Lung microvascular endothelial cell (primary cell): ENCODE data around the gene HPCAL4. TPM values are rescaled to one million over a fixed set of nuclear protein-coding genes. Genes with fewer than 3 reads are reported as not detected.

Experiments used
- DNase-seq, 2 donors: peaks; one replicate each; pipeline versions ENCODE4 v3.0.0 to v3.0.0-alpha.2; 2010; ENCODE audit warnings: low read depth in 2 of 2
- total RNA-seq: library from RNA; depleted of rRNA; stranded (reverse); fragments of >200 nt; gene quantifications from 2 replicates; pipeline ENCODE4 v1.2.1, GENCODE V29; 2014

Gene HPCAL4
- total RNA-seq = not detected in 2 replicates

DNA sequence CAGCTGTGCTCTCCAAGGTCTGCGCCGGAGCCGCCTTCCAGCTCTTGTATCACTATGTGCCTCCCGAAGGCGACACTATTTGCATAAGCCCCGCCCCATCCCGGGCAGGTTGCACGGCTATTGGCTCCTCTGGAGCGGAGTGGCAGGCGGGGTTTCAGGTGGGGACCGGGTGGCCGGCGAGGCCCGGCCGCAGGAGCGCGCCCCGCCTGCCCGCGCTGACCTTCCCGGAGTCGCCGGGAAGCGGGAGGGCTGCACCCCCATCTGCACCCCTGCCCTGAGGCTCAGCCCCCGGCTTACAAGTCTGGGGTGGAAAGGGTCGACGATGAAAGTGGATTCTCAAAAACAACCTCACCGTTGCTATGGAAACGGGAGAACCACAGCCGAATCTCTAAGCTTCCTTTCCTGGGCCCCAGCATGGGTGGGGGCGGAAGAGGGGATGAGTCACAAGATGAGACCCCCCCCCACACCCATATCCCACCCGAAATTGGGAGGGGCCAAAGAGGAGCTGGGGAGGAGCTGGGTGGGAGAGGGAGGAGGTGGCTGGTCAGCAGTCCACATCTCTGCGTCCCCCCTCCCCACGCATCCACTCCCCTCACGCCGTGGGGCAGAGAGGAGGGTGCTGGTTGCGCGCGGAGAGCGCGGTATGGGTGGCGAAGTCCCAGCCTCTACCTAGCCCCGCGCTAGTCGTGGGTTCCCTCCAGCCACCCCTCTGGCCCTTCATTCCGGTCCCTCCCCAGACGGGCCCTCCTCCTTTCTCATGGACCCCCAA, at the start of gene HPCAL4:
TSS of gene HPCAL4 (minus strand) at position 51 of the 769 bp plus-strand sequence. CDS start 6,830 bp downstream, outside the sequence.
- peak; percentile 59 to 61 for DNase-seq

- DNase-seq = peak; percentile 89 to 92
Measured at GRCh38 chr1:39738622-39739366, 47.6 kb upstream of the HPCAL4 start, which contains the start of gene PPIE. Gene PPIE (plus strand): TSS chr1:39738882. CDS start chr1:39738901, 19 bp downstream.

GRCh38 chr1:39737546-39738169, 46.4 kb upstream of the HPCAL4 start:
- peak in 1 of 2 donors; percentile 70 for DNase-seq

DNA sequence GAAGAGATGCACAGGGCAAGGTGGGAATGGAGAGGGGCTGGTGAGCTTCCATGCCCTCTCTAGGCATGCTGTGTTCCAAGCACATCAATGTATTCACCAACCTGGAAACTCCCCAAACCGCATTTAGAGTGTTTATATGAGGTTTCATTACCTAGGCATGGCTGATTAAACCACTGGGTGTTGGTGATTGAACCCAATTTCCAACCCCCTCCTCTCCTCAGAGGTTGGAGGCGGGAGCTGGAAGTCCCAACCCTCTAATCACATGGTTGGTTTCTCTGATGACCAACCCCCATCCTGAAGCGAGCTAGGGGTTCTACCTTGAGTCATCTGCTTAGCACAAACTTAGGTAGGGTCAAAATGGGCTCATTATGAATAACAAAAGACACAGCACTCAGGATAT, 44.5 kb upstream of the HPCAL4 start:
- no peak for DNase-seq

GRCh38 chr1:39733161-39733560, 41.9 kb upstream of the HPCAL4 start:
- no peak for DNase-seq

GRCh38 chr1:39732730-39733129, 41.5 kb upstream of the HPCAL4 start:
- DNase-seq = no peak

DNA sequence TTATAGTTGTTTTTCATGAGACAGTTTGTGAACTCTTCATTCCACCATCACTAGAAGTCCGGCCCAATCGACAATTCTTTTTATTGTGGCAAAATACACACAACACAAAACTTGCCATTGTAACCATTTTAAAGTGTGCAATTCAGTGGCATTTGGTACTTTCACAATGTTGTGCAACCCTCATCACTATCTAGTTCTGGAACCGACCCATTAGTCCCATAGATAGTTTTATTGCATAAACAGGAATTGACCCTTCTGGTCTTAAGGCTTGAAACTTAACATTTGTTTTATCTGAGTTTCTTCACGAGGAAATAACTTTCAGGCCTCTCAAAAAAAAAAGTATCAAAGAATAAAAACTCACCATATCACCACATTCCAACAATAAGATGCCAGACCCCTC, 38.6 kb upstream of the HPCAL4 start:
- DNase-seq = no peak

DNA sequence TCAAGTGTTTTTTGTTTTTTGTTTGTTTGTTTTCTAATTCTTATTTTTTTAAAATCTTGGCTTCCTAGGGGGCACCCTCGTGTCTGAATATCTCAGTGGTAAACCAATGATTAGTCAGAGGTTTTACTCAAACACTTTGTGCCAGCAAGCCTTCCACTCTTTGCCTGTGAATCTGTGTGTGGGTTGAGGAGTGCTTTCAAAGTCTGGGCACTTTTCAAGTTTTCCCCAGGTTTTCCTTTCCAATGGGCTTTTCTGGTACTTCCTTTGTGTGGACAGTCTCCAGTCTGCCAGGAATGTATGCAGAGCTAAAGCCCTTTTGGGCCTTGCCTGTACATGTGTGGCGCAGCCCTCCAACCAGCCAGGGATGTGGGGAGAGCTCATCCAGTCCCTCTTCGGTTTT, 37.8 kb upstream of the HPCAL4 start:
- no peak for DNase-seq

- no peak for DNase-seq
Measured at GRCh38 chr1:39727932-39728317, 36.7 kb upstream of the HPCAL4 start.

- DNase-seq = peak; percentile 23 to 30
Measured at GRCh38 chr1:39727221-39727931, 36.1 kb upstream of the HPCAL4 start.

- DNase-seq = no peak
Measured at GRCh38 chr1:39726600-39726999, 35.4 kb upstream of the HPCAL4 start.

GRCh38 chr1:39722495-39722894, 31.3 kb upstream of the HPCAL4 start:
- peak in 1 of 2 donors; percentile 25 for DNase-seq

DNA sequence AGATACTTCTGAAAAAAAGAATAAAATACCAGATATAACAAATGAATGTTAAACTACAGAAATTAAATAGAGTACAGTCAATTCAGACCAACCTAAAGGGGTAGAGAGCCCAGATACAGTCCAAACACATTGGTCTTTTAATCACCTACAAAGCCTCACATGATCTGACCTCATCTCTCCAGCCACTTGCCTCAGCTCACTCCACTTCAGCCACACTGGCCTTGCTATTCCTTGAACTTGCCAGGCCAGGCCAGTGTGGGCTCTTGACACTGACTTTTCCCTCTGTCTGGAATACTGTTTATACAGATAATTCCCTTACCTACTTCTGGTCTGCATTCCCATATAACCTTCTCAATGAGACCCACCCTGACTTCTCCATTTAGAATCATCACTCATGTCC, 30.4 kb upstream of the HPCAL4 start:
- DNase-seq = no peak

DNA sequence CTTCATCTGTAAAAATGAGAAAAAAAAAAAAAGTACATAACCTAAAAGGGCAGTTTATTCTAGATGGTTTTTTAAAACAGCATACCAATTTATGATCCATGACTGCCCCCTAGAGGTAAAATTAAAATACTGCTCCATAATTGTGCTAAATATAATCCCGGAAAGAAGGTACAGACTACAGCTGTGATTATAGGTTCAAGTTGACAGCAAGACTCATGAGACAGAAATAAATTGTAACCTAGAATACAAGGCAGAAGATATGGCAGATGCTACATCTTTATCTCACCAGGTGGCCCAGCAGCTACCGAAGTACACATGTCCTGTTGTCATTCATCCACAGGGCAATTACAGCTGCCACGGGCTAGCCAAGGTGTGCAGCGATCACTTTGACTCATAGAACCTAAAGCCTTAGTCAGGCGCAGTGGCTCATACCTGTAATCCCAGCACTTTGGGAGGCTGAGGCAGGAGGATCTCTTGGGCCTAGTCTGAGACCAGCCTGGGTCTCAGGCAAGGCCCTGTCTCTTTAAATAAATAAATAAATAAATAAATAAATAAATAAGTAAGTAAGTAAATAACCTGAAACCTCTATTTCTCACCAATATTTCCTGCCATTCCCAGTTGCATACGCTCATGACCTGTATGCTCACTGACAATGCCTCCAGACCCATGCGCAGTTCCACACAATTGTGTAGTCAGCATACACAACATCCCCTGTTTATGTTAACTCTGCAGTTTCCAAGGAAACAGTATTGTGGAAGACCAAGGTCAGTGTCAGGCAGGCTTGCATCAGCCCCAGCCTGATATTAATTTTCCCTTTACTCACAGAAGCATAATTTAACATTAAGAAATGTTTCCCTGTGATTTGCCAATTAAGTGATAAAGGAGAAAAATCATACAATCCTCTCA, 29.1 kb upstream of the HPCAL4 start:
- DNase-seq = peak; percentile 63 to 77

DNA sequence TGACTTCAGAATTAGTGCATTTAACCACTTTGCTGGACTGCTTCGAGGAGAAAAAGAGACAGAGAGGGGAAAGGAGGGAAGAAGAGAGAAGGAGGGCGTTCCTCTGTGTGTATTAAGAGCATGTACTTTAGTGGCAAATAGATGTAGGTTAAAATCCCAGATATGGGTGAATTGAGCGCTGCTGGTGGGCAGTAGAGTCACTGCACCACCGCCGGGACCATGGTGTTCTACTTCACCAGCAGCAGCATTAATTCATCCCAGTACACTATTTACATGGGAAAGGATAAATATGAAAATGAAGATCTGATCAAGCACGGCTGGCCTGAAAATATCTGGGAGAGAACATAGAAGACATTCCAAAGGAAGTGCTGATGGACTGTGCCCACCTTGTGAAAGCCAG, 26.6 kb upstream of the HPCAL4 start:
- no peak for DNase-seq

GRCh38 chr1:39713557-39713956, 22.3 kb upstream of the HPCAL4 start:
- no peak for DNase-seq

DNA sequence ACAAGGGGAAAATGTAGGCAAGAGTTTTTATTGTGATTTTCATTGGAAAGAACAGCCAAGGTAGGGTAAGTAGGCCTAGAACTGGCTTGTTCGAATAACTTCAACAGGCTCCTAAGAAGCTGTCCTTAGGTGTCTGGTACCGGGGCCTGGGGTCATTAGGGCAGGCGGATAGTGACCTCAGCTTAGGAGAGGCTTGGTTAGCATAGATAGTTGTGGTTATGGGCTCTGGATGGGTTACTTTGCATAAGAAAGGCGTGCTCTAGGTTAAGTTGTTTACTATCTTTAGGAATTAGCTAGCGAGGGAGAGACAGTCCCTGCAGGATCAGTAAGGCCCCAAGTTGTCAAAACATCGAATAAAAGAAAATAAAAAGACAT, 20.7 kb upstream of the HPCAL4 start:
- DNase-seq = no peak

DNA sequence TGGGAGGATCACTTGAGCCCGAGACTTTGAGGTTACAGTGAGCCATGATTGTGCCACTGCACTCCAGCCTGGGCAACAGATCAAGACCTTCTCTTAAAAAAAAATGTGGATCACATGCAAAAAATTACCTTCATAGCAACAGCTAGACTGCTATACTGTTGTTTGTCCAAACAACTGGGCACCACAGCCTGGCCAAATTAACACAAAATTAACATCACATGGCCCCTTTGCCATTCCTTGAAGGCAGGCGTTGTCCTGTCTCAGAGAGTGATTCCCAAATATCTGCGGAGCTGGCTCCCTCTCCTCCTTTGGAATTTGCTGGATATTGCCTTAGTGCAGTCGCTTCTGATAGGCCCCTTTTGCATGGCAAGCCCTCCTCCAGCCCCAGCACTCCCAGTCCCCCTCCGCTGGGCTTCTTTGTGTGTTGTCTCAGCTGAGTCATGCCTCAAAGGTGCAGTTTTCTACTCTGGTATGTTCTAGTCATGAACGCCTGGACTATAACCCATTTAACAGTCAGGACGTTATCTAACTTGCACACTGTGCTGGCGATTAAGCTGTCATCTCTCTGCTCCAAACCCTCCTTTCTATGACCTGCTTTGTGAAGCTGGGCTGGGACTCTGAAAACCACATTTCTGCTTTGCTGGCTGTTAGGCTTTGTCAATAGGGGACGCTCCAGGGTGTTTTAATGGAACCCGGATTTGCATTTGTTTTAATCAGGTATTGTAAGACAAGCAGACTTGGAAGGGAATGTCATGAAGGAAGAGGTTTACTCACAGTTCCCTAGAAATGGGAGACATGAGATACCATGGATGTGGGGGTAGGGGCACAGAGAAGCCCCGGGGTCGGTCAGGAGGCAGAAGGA, 20.1 kb upstream of the HPCAL4 start:
- DNase-seq = no peak

- no peak for DNase-seq
Measured at GRCh38 chr1:39707506-39707905, 16.3 kb upstream of the HPCAL4 start.

- DNase-seq = no peak
Measured at GRCh38 chr1:39704757-39705156, 13.5 kb upstream of the HPCAL4 start.
